Activated T-cell treated with anti-CD3 and anti-CD28 coated beads, Interleukin-2, amount 50 U/mL, for 4 hours (primary cell): ENCODE data around the gene DHRS3. TPM values are rescaled to one million over a fixed set of nuclear protein-coding genes. Genes with fewer than 3 reads are reported as not detected.
A peak's percentile ranks its signal among the peaks of the same experiment; 100 is the strongest.
"Not testable (repeated sequence)": the region's sequence is repeated elsewhere in the genome, so short reads cannot be mapped to it uniquely, and the experiment has no call there.

Experiments
- ATAC-seq, 2 donors: fragments of 200-7000 bp; cut with Tn5 transposase; one replicate each; pipeline ENCODE4 v1.10.0; 2021
- DNase-seq: peaks from one replicate; pipeline ENCODE4 v3.0.0-alpha.2; 2020
- H3K27me3 Mint-ChIP-seq: one replicate; pipeline ENCODE4 v1.8.0; 2021; ENCODE audit warnings: low read depth, mixed read lengths
- H3K36me3 Mint-ChIP-seq: one replicate; pipeline ENCODE4 v1.8.0; 2022; ENCODE audit warnings: mixed read lengths; ENCODE audit not compliant: insufficient read depth
- H3K4me1 Mint-ChIP-seq: one replicate; pipeline ENCODE4 v1.8.0; 2021; ENCODE audit warnings: low read depth, mixed read lengths
- H3K4me3 Mint-ChIP-seq: one replicate; pipeline ENCODE4 v1.8.0; 2021; ENCODE audit warnings: mild to moderate bottlenecking, moderate library complexity, mixed read lengths
- H3K9me3 Mint-ChIP-seq: one replicate; pipeline ENCODE4 v1.8.0; 2021; ENCODE audit warnings: mixed read lengths
- total RNA-seq, 3 donors: library from RNA; stranded (reverse); gene quantifications; one replicate each; pipeline ENCODE4 v1.2.1, GENCODE V29; 2021

DHRS3 gene
- total RNA-seq, 3 donors from 2014 or later: 60.4 to 72.6 (median 69.9) TPM

GRCh38 chr1:12532405-12533315 lies 85.3 kb downstream of the DHRS3 start:
- Mint-ChIP-seq H3K4me3 (no peak overlapping the region), H3K9me3 (peaks cover 22% of the 10 kb centered on the region), H3K4me1 (peaks cover 12% of the 10 kb centered on the region), H3K36me3 (peaks cover 23% of the 10 kb centered on the region), H3K27me3 (no peaks in the 10 kb centered on the region)
- no peak for DNase-seq
- no peak for ATAC-seq

- Mint-ChIP-seq H3K27me3 (no peaks in the 10 kb centered on the region), H3K9me3 (peaks cover 9% of the 10 kb centered on the region), H3K4me1 (peaks cover 12% of the 10 kb centered on the region), H3K36me3 (peaks cover 11% of the 10 kb centered on the region), H3K4me3 (no peak overlapping the region)
- ATAC-seq (no peak), DNase-seq (no peak)
Measured at GRCh38 chr1:12531179-12531499, 86.9 kb downstream of the DHRS3 start.

GRCh38 chr1:12530462-12531178 lies 87.4 kb downstream of the DHRS3 start:
- peaks cover 12% of the 10 kb centered on the region for H3K4me1 Mint-ChIP-seq
- ATAC-seq (no peak), DNase-seq (no peak)
- peaks cover 8% of the 10 kb centered on the region for H3K36me3 Mint-ChIP-seq
- no peak overlapping the region for H3K4me3 Mint-ChIP-seq
- no peaks in the 10 kb centered on the region for H3K27me3 Mint-ChIP-seq
- peaks cover 4% of the 10 kb centered on the region for H3K9me3 Mint-ChIP-seq

- ATAC-seq: no peak
- Mint-ChIP-seq H3K27me3 (no peaks in the 10 kb centered on the region), H3K4me3 (no peak overlapping the region), H3K9me3 (no peaks in the 10 kb centered on the region), H3K36me3 (peaks cover 4% of the 10 kb centered on the region), H3K4me1 (peaks cover 15% of the 10 kb centered on the region)
- DNase-seq: no peak
Measured at GRCh38 chr1:12529640-12530174, 88.3 kb downstream of the DHRS3 start.

- peaks cover 14% of the 10 kb centered on the region for H3K4me1 Mint-ChIP-seq
- no peak for DNase-seq
- ATAC-seq: no peak
- H3K36me3 Mint-ChIP-seq: peaks cover 4% of the 10 kb centered on the region
- peaks cover 4% of the 10 kb centered on the region for H3K9me3 Mint-ChIP-seq
- H3K4me3 Mint-ChIP-seq: no peak overlapping the region
- no peaks in the 10 kb centered on the region for H3K27me3 Mint-ChIP-seq
Measured at GRCh38 chr1:12528021-12528852, 89.8 kb downstream of the DHRS3 start.

- Mint-ChIP-seq H3K4me3 (no peak overlapping the region), H3K36me3 (no peaks in the 10 kb centered on the region), H3K4me1 (peaks cover 14% of the 10 kb centered on the region)
Measured at GRCh38 chr1:12527564-12527963, 90.4 kb downstream of the DHRS3 start.

GRCh38 chr1:12525311-12526181 lies 92.5 kb downstream of the DHRS3 start:
- DNase-seq: no peak
- no peak for ATAC-seq
- no peaks in the 10 kb centered on the region for H3K27me3 Mint-ChIP-seq
- H3K36me3 Mint-ChIP-seq: no peaks in the 10 kb centered on the region
- no peak overlapping the region for H3K4me3 Mint-ChIP-seq
- H3K9me3 Mint-ChIP-seq: peaks cover 4% of the 10 kb centered on the region
- peaks cover 14% of the 10 kb centered on the region for H3K4me1 Mint-ChIP-seq

More at GRCh38 chr1:12527564-12527963, 90.4 kb downstream of the DHRS3 start:
- Mint-ChIP-seq H3K9me3 (peaks cover 4% of the 10 kb centered on the region), H3K27me3 (no peaks in the 10 kb centered on the region)
- DNase-seq (no peak), ATAC-seq (no peak)

GRCh38 chr1:12524266-12524665 lies 93.7 kb downstream of the DHRS3 start:
- ATAC-seq: no peak
- H3K36me3 Mint-ChIP-seq: no peaks in the 10 kb centered on the region
- H3K4me1 Mint-ChIP-seq: peaks cover 8% of the 10 kb centered on the region
- H3K27me3 Mint-ChIP-seq: no peaks in the 10 kb centered on the region
- no peak overlapping the region for H3K4me3 Mint-ChIP-seq
- peaks cover 4% of the 10 kb centered on the region for H3K9me3 Mint-ChIP-seq
- DNase-seq: no peak

GRCh38 chr1:12522780-12523179 lies 95.2 kb downstream of the DHRS3 start:
- H3K4me1 Mint-ChIP-seq: peaks cover 12% of the 10 kb centered on the region
- H3K9me3 Mint-ChIP-seq, ATAC-seq: not testable (repeated sequence)

GRCh38 chr1:12521096-12521495 lies 96.9 kb downstream of the DHRS3 start:
- Mint-ChIP-seq H3K4me1 (peaks cover 19% of the 10 kb centered on the region), H3K4me3 (no peak overlapping the region), H3K9me3 (peaks cover 4% of the 10 kb centered on the region), H3K36me3 (no peaks in the 10 kb centered on the region), H3K27me3 (no peaks in the 10 kb centered on the region)
- no peak for ATAC-seq
- DNase-seq: no peak

More at GRCh38 chr1:12522780-12523179, 95.2 kb downstream of the DHRS3 start:
- not testable (repeated sequence) for H3K4me3 Mint-ChIP-seq, H3K27me3 Mint-ChIP-seq, H3K36me3 Mint-ChIP-seq, DNase-seq

GRCh38 chr1:12519693-12520364 lies 98.2 kb downstream of the DHRS3 start:
- DNase-seq: no peak
- ATAC-seq: no peak
- Mint-ChIP-seq H3K27me3 (no peaks in the 10 kb centered on the region), H3K36me3 (no peaks in the 10 kb centered on the region), H3K4me3 (no peak overlapping the region), H3K9me3 (peaks cover 4% of the 10 kb centered on the region), H3K4me1 (peaks cover 15% of the 10 kb centered on the region)

GRCh38 chr1:12518931-12519692 lies 98.9 kb downstream of the DHRS3 start:
- Mint-ChIP-seq H3K4me3 (no peak overlapping the region), H3K27me3 (no peaks in the 10 kb centered on the region), H3K36me3 (no peaks in the 10 kb centered on the region), H3K9me3 (peaks cover 2% of the 10 kb centered on the region), H3K4me1 (peaks cover 21% of the 10 kb centered on the region)
- peak; percentile 99 for ATAC-seq
- peak; percentile 14 for DNase-seq
